HTR-8/SVneo (cell line): ENCODE results near the gene FTH1.

Experiments used
- DNase-seq: peaks from one replicate; pipeline ENCODE4 v3.0.0; 2011; ENCODE audit warnings: low spot score, mixed read lengths; ENCODE audit not compliant: insufficient read length
- FAIRE-seq: peaks from 2 replicates; lab custom pipeline; 2011; peaks lifted over from hg19 to GRCh38; lab: Jason Lieb, UNC

FTH1 gene

GRCh38 chr11:61952882-61953281 lies 14.6 kb downstream of the FTH1 start:
- FAIRE-seq (no peak), DNase-seq (no peak)

- no peak for DNase-seq
- no peak for FAIRE-seq
Measured at GRCh38 chr11:61951484-61952135, 15.8 kb downstream of the FTH1 start.

GRCh38 chr11:61950035-61950547 lies 17.3 kb downstream of the FTH1 start, which contains the start of gene BEST1:
Gene BEST1, plus strand, starts transcription at chr11:61950351. Its CDS starts 1,456 bp downstream, at chr11:61951807.
- FAIRE-seq (no peak), DNase-seq (no peak)

- DNase-seq, result peak; percentile 58
- no peak for FAIRE-seq
Measured at GRCh38 chr11:61949169-61950034, 18.0 kb downstream of the FTH1 start.

GRCh38 chr11:61948505-61948904 lies 18.9 kb downstream of the FTH1 start:
- no peak for DNase-seq
- no peak for FAIRE-seq

GRCh38 chr11:61947486-61948210 lies 19.8 kb downstream of the FTH1 start:
- FAIRE-seq, result no peak
- peak; percentile 84 for DNase-seq

GRCh38 chr11:61946894-61947293 lies 20.5 kb downstream of the FTH1 start:
- DNase-seq, result no peak
- FAIRE-seq, result no peak

- FAIRE-seq (no peak), DNase-seq (no peak)
Measured at GRCh38 chr11:61945191-61945590, 22.2 kb downstream of the FTH1 start.

- no peak for FAIRE-seq
- DNase-seq, result no peak
Measured at GRCh38 chr11:61940466-61940865, 27.0 kb downstream of the FTH1 start.

- FAIRE-seq, result no peak
- no peak for DNase-seq
Measured at GRCh38 chr11:61935861-61936260, 31.6 kb downstream of the FTH1 start.

GRCh38 chr11:61930933-61931332 lies 36.5 kb downstream of the FTH1 start:
- FAIRE-seq, result no peak
- no peak for DNase-seq

GRCh38 chr11:61928606-61929005 lies 38.8 kb downstream of the FTH1 start:
- DNase-seq, result no peak

GRCh38 chr11:61927501-61927900 lies 39.9 kb downstream of the FTH1 start:
- DNase-seq (no peak), FAIRE-seq (no peak)

More at GRCh38 chr11:61928606-61929005, 38.8 kb downstream of the FTH1 start:
- no peak for FAIRE-seq

- FAIRE-seq, result no peak
- DNase-seq, result no peak
Measured at GRCh38 chr11:61926235-61926634, 41.2 kb downstream of the FTH1 start.

- DNase-seq (no peak), FAIRE-seq (no peak)
Measured at GRCh38 chr11:61925736-61926135, 41.7 kb downstream of the FTH1 start.

- FAIRE-seq, result no peak
- no peak for DNase-seq
Measured at GRCh38 chr11:61924064-61924455, 43.4 kb downstream of the FTH1 start.

GRCh38 chr11:61923166-61924063 lies 44.0 kb downstream of the FTH1 start:
- no peak for DNase-seq
- FAIRE-seq, result no peak

- DNase-seq, result no peak
- FAIRE-seq, result no peak
Measured at GRCh38 chr11:61922539-61922938, 44.9 kb downstream of the FTH1 start.

- FAIRE-seq, result no peak
- no peak for DNase-seq
Measured at GRCh38 chr11:61921446-61921845, 46.0 kb downstream of the FTH1 start.
